ENCODE results near the gene MIEN1. TPM values are rescaled to one million over a fixed set of nuclear protein-coding genes. Genes with fewer than 3 reads are reported as not detected.

Gene MIEN1
- total and polyA plus RNA-seq, 2 of the 13 experiments (the other 11 are each of a cell fraction or from before 2014, with no cell fraction given), result 40.6 to 56.6 TPM

- peak; percentile 98 for TF ChIP-seq TCF7 (IDR thresholded peaks at IDR 0.05; ENCODE audit: low read depth)
- peak; percentile 86 for TF ChIP-seq RCOR2 (CRISPR knock-in tag; IDR thresholded peaks at IDR 0.05)
- TF ChIP-seq CBX5 (CRISPR knock-in tag; IDR thresholded peaks at IDR 0.05; ENCODE audit: borderline replicate concordance), result peak; percentile 39; the same call in 1 of the 2 replicates
- TF ChIP-seq ZNF10 (CRISPR knock-in tag; IDR thresholded peaks at IDR 0.05; ENCODE audit: borderline replicate concordance, low read depth), result no peak
- peak; percentile 51; the same call in 1 of the 2 replicates for TF ChIP-seq ZNF652 (CRISPR knock-in tag; IDR thresholded peaks at IDR 0.05; ENCODE audit: borderline replicate concordance, low read depth)
- peak; percentile 78 for TF ChIP-seq NCOA2 (CRISPR knock-in tag; IDR thresholded peaks at IDR 0.05)
- peak; percentile 78 for TF ChIP-seq HNF4A (CRISPR knock-in tag; IDR thresholded peaks at IDR 0.05)
- no peak for TF ChIP-seq ZNF496 (CRISPR knock-in tag; IDR thresholded peaks at IDR 0.05; ENCODE audit: insufficient replicate concordance)
- TF ChIP-seq KLF16 (CRISPR knock-in tag; IDR thresholded peaks at IDR 0.05), result peak in 1 of 2 experiments; percentile 82; a peak in 2 of 4 replicates
- TF ChIP-seq, protein P1, sequence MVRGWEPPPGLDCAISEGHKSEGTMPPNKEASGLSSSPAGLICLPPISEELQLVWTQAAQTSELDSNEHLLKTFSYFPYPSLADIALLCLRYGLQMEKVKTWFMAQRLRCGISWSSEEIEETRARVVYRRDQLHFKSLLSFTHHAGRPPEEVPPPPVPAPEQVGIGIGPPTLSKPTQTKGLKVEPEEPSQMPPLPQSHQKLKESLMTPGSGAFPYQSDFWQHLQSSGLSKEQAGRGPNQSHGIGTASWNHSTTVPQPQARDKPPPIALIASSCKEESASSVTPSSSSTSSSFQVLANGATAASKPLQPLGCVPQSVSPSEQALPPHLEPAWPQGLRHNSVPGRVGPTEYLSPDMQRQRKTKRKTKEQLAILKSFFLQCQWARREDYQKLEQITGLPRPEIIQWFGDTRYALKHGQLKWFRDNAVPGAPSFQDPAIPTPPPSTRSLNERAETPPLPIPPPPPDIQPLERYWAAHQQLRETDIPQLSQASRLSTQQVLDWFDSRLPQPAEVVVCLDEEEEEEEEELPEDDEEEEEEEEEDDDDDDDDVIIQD (CRISPR knock-in tag; IDR thresholded peaks at IDR 0.05; ENCODE audit: low read depth), result no peak
- TF ChIP-seq ZGPAT (CRISPR knock-in tag; IDR thresholded peaks at IDR 0.05), result peak; percentile 57; the same call in 1 of the 2 replicates
- TF ChIP-seq BORCS8-MEF2B (CRISPR knock-in tag; IDR thresholded peaks at IDR 0.05), result peak; percentile 32; the same call in 1 of the 2 replicates
- TF ChIP-seq ZNF746 (CRISPR knock-in tag; IDR thresholded peaks at IDR 0.05), result peak; percentile 93
- peak; percentile 25; the same call in 1 of the 2 replicates for TF ChIP-seq ZNF878 (CRISPR knock-in tag; IDR thresholded peaks at IDR 0.05)
- 0 out of 2 replicates have a peak, but pooled peaks have one; percentile 38 for TF ChIP-seq ZNF83 (CRISPR knock-in tag; IDR thresholded peaks at IDR 0.05; ENCODE audit: borderline replicate concordance)
- peak; percentile 81 for TF ChIP-seq ZSCAN9 (CRISPR knock-in tag; IDR thresholded peaks at IDR 0.05; ENCODE audit: borderline replicate concordance)
- peak; percentile 12; the same call in 1 of the 2 replicates for TF ChIP-seq HNF4G (IDR thresholded peaks at IDR 0.05; ENCODE audit: borderline replicate concordance, low read depth, low read length)
- TF ChIP-seq HNF4G (CRISPR knock-in tag; IDR thresholded peaks at IDR 0.05; ENCODE audit: borderline replicate concordance, low read depth), result peak; percentile 68; the same call in 1 of the 2 replicates
- TF ChIP-seq NR2F6 (IDR thresholded peaks at IDR 0.05), result peak; percentile 94
- peak; percentile 90 for TF ChIP-seq NR2F6 (CRISPR knock-in tag; IDR thresholded peaks at IDR 0.05)
- 0 out of 2 replicates have a peak, but pooled peaks have one; percentile 34 for TF ChIP-seq ZNF550 (CRISPR knock-in tag; IDR thresholded peaks at IDR 0.05; ENCODE audit: borderline replicate concordance)
- TF ChIP-seq ZNF574 (CRISPR knock-in tag; IDR thresholded peaks at IDR 0.05), result no peak; the same call in 1 of the 2 replicates
- TF ChIP-seq MXD4 (CRISPR knock-in tag; IDR thresholded peaks at IDR 0.05), result 0 out of 2 replicates have a peak, but pooled peaks have one; percentile 32
- peak; percentile 80; the same call in 1 of the 2 replicates for TF ChIP-seq FOXO1 (CRISPR knock-in tag; IDR thresholded peaks at IDR 0.05)
- no peak for TF ChIP-seq SP1 (IDR thresholded peaks at IDR 0.05)
- no peak; the same call in 1 of the 2 replicates for TF ChIP-seq SP1 (CRISPR knock-in tag; IDR thresholded peaks at IDR 0.05)
Measured at GRCh38 chr17:39736319-39737165, 6.2 kb upstream of the MIEN1 start (continued).

All from HepG2 (cell line).